ENCODE measurements around the gene SYNPO2L.
"Not testable (repeated sequence)": the region's sequence is repeated elsewhere in the genome, so short reads cannot be mapped to it uniquely, and the experiment has no call there.

The SYNPO2L gene, protein sequence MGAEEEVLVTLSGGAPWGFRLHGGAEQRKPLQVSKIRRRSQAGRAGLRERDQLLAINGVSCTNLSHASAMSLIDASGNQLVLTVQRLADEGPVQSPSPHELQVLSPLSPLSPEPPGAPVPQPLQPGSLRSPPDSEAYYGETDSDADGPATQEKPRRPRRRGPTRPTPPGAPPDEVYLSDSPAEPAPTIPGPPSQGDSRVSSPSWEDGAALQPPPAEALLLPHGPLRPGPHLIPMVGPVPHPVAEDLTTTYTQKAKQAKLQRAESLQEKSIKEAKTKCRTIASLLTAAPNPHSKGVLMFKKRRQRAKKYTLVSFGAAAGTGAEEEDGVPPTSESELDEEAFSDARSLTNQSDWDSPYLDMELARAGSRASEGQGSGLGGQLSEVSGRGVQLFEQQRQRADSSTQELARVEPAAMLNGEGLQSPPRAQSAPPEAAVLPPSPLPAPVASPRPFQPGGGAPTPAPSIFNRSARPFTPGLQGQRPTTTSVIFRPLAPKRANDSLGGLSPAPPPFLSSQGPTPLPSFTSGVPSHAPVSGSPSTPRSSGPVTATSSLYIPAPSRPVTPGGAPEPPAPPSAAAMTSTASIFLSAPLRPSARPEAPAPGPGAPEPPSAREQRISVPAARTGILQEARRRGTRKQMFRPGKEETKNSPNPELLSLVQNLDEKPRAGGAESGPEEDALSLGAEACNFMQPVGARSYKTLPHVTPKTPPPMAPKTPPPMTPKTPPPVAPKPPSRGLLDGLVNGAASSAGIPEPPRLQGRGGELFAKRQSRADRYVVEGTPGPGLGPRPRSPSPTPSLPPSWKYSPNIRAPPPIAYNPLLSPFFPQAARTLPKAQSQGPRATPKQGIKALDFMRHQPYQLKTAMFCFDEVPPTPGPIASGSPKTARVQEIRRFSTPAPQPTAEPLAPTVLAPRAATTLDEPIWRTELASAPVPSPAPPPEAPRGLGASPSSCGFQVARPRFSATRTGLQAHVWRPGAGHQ

DNA sequence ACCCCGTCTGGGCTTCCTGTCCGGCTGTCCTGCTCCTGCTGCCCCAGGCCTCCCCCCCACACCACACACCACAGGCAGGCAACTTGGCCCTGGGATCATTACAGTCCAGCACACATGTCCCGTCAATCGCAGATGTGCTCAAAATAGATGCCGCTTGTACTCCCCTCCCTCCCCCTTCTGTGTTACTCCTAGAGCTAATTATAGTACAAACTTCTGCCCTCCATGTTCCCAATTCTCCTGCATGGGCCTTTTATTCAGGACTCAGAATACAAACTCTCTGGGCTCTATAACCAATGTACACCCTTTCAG is at the start of gene SYNPO2L:
TSS of gene SYNPO2L (minus strand) at position 40 of the 309 bp plus-strand sequence. CDS start 107 bp downstream, outside the sequence.
- no peak for DNase-seq

DNA sequence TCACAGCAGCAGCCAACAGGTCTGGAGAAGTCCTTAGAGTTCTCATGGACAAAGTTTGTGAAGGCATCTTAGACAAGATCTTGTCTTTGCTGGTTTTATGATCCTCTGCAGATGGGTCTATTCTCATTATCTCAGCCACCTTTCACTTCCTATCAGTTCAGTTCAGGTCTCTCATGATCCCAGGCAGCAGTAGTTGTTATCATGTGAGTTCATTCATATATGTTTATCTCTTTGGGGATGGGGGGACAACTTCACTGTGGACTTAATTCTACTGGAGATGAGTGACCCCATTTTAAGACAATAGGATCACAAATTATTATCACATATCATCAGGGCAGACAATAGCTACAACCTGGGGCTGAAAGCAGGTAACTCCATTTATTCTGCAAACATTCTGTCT is 48.1 kb upstream of the SYNPO2L start:
- not testable (repeated sequence) for DNase-seq

DNA sequence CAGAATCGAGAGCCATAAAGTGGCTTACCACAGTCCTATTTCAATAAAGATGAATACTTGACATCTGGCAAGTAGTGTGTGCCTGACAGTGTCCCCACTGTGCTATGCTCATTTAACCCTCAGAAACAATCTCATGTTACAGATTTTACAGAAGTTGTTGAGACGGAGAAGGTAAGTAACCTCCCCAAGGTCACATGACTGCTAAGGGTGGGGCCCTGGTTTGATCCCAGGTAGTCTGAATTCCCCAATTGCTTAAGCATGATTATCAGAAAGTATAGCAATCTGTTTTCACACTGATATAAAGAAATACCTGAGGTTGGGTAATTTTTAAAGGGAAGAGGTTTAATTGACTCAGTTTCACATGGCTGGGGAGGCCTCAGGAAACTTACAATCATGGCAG is 43.0 kb upstream of the SYNPO2L start:
- DNase-seq, result not testable (repeated sequence)

DNA sequence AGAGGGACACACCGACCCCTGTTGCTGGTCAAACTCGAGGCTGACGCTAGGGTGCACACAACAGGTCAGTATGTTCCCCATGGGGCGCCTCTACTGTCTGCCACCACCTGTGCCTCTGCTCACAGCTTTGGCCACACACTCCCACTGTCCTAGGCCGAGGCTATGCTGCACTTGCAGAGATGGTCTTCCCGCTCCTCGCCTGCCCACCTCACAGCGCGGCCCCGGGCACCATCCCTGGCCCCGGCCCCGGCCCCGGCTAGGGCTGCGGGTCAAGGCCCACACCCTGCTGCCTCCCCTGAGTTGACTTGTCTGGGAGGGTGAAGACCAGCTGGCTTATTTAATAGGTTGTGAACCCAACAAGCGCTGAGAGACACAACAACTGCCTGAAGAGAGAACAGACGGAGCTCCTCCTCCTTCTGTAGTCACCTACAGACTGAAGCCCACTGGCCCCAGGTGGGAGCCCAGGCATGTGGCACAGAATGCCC is 41.9 kb upstream of the SYNPO2L start, which contains the start of gene AGAP5:
TSS of gene AGAP5 (minus strand) at position 435 of the 485 bp plus-strand sequence. CDS start at position 81, 354 bp downstream.
- not testable (repeated sequence) for DNase-seq

DNA sequence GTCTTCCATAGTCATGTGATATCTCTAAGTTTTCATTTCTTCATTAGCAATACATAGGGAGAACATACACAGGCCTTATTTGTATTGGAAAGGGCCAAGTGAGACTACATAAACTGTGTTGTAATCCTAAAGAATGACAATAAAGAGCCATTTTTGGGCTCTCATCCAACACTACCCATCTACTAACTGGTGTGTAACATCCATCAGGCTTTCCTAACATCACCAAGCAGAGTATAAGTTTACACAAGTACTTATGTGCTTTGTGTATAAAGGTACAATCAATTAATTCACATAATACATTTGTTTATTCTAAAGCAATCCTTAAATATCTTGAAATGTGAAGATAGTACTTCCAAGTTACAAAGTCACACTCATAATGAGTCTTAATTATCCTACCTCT is 39.5 kb upstream of the SYNPO2L start:
- DNase-seq, result not testable (repeated sequence)

DNA sequence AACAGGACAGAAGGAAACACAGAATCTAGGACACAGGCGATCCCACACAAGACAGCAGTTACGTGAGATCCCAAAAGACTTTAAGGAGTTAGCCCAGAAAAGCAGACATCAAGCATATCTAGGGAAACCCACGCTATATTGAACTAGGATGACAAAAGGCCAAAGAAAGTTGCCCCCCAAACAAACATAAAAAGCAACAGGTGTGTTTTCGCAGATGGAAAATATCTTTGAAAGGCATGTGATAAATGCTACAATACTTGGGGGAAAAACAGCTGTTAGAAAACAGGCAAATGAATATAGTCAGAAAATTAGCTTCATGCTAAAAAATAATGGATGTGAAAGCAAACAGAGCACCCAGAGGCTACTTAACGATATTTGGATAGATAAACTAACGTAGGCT is 34.9 kb upstream of the SYNPO2L start:
- DNase-seq, result not testable (repeated sequence)

DNA sequence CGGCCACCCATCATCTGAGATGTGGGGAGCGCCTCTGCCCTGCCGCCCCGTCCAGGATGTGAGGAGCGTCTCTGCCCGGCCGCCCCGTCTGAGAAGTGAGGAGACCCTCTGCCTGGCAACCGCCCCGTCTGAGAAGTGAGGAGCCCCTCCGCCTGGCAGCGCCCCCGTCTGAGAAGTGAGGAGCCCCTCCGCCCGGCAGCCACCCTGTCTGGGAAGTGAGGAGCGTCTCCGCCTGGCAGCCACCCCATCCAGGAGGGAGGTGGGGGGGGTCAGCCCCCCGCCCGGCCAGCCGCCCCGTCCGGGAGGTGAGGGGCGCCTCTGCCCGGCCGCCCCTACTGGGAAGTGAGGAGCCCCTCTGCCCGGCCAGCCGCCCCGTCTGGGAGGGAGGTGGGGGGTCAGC is 33.8 kb upstream of the SYNPO2L start:
- DNase-seq, result not testable (repeated sequence)

DNA sequence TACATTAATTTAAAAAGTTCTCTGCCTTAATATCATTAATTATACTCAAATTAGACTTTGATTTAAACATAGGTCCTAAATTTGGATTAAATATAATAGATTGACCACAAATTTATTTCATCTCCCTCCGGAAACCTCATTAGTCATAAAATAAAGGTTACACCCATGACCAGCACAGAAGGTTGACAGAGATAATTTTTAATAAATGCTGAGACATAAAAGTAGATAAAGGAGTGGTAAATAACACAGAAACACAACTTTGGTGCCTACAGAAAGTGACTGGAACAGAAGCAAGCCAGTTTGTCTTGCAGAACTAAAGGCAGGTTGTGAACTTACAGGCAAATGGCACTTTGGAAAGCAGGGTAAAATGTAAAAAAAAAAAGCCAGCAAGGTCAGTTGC is 31.8 kb upstream of the SYNPO2L start:
- not testable (repeated sequence) for DNase-seq

DNA sequence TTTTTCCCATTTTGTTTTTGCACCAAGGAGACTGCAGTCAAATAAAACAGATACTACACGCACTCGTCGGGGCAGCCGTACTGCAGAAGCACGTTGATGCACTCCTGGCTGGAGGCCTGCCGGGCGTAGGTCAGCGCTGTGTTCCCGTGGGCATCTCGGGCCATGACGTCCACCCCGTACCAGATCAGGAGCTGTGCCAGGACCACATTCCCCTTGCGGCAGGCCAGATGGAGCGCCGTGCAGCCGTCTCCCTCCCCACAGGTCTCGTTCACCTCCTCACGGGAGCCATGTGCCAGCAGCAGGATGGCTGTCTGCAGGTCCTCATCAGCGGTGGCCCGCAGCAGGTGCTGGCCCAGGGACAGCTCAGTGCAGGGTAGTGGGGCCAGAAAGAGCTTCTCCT is 18.7 kb upstream of the SYNPO2L start:
- not testable (repeated sequence) for DNase-seq

DNA sequence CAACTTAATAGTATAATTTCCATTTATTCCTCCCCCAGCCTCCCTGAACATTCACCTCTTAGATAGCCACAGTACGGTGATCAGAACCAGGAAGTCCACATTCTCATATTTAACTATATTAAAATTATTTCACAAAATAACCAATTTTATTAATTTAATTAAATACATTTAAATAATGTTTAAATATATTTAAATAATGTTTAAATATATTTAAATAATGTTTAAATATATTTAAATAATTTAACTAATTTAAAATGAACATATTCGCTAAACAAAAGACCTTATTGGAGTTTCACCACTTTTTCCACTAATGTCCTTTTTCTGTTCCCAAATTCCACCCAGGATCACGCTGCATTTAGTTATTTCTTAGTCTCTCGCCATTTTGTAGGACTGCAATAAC is 12.5 kb upstream of the SYNPO2L start:
- DNase-seq, result not testable (repeated sequence)

DNA sequence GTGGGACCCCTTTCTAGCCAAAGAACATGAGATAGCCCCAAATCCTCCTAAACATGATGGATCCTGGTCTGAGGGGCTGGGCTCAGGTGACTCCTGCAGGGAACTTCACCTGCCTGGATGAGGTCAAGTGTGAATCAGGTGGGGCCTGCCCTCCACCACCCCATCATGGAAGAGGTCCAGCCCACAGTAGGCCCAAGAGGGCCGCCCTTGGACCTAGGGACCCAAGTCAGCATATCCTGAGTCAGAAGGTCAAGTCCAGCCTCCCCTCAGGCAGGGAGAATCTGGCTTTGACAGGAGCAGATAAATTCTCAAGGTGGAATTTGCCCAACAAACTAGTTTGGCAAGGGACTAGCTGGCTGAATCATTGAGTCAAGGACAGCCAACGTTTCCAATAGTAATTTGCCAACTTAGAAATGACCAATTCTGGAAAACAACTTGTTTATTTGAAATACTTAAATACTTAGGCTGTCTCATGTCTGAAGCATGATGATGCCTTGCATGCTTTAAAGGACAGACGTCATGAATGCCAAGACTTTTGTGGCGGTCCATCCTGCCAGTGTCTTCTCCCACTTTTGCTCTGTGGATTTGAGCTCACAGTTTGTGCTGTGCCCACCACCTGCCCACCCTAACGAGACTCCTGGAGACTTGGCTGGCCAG is 10.5 kb upstream of the SYNPO2L start:
- not testable (repeated sequence) for DNase-seq

DNA sequence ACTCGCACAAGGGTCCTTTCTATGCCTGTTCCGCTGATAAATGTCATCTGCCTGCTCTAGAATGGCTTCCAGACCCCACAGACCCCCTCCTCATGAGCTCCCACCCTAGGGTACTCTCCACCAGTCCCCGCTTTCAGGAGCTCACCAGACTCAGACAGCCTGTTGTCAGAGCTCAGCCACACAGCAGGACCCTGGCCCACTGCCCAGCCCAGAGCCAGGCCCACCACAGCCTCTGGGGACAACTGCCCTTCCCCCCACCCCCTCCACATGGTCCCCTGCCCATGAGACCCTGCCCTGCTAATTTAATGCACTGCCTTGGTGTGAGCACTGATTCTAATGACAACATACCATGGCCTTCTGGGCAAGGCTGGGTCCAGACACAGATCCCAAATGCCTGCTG is 9.8 kb upstream of the SYNPO2L start:
- not testable (repeated sequence) for DNase-seq

DNA sequence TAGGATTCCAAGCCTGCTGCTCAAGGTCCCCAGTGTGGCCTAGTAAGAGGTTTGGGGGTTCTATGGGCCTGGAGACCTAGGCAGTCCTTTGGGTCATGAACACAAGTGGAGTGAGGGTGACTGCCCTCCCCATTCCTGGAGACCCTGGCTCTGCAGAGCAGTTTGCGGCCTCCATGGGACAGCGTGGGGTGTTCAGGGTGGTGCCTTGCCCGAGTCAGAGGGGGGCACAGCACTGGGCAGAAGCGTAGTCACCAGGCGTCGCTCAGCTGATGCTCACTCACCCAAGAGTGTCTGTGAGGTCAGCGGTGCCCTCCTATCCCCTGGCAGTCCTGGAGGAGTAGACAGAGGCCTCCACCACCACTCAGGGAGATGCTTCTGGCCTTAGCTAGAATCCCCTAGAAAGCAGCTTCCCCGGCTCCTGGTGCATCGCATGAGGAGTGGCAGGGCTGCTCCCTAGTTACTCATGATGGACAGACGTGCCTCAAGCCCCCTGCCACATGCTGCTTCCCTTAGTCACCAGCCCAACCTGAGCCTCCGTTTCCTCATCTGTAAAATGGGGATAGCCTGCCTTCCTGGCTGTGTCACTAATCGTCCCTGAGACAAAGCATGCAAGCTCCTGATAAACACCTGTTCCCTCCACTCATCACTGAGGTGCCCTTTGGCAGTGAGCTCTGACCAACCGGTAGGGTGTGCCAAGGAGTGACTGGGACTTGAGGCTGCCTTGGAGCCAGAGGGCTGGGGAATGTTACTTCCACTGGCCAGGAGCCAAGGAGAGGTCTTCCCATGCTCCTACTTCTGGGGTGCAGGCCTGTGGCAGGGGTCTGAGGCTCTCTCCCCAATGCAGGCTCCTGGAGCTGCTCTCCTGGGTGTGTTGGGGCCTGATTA is 8.6 kb upstream of the SYNPO2L start:
- not testable (repeated sequence) for DNase-seq

DNA sequence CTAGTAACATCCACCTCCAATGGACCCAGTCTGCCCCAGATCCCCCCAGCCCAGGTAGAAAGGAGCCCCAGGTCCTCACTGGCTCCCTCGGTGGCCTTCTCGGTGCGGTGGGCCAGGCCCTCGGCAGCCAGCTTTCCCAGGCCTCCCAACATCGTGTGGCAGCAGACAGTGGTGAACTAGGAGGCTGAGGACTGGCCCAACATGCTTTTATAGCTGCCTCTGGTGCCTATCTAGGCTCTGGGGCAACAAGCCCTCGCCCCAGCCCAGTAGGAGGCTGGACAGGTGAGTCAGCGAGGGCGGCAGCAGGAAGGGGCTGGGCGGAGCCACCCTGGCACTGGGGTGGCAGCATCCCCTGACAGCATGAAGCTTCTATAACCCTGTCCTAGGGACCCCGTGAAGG is 7.8 kb upstream of the SYNPO2L start:
- DNase-seq, result not testable (repeated sequence)

DNA sequence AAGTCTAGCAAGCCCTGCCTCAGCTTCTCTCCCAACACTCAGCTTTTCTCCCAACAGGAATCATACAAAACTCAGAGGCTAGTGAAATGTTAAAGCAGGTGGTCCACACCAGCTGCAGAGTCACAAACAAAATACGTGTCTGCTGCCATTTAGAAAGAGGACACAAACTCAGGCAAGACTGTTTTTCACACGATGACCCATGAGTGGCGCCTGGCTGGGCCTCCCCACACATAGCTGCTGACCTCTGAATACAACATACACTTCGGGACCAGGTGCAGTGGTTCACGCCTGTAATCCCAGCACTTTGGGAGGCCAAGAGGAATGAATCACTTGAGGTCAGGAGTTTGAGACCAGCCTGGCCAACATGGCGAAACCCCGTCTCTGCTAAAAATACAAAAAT is 6.9 kb upstream of the SYNPO2L start:
- not testable (repeated sequence) for DNase-seq

DNA sequence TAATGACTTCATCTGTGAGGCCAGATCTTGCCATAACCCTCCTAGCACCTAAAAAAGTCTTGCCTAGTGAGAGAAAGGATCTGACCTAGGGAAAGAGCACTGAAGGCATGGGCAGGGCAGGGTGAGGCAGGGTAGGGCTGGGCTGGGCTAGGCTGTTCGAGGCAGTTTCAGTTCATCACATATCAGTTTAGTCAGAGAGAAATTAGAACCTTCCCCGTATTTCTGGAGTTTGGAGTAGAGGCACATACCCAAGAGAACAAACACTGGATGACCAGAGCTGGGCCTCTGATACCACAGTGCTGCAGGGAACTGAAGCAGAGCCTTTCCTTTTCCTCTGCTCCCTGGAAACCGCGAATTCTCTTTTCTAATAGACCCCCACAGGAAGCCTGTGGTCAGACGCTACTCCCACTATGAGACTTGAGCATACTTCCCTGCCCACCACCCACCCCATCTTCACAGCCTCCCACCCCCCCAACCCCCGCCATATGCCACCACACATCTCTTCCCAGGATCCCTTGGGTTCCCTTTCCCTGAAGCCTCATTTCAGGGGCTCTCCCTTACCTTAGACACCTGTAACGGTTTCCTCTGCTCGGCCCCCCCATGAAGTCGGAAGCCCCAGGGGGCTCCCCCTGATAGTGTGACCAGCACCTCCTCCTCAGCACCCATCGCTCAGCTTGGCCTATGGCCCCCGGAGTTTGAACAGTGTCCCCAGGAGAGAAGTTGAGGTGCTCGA is 406 bp downstream of the SYNPO2L start:
- no peak for DNase-seq

DNA sequence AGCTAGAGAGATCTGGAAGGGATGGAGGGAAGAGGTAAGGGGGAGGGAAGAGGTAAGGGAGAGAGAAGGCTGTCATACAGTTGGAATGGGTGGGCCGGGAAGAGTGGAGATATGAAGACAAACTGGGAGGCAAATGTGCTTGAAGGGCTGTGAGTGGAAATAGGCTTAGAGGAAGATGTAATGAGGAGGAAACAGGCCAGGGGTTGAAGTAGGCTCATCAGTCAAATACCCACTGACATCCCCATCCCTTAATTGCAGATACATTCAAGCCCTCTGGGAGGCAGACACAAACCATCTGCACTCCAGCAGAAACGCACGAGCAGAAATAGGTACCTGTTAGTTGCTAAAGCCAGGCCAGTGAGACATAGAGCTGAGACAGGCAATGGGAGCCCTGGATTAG is 2.1 kb downstream of the SYNPO2L start:
- no peak for DNase-seq

DNA sequence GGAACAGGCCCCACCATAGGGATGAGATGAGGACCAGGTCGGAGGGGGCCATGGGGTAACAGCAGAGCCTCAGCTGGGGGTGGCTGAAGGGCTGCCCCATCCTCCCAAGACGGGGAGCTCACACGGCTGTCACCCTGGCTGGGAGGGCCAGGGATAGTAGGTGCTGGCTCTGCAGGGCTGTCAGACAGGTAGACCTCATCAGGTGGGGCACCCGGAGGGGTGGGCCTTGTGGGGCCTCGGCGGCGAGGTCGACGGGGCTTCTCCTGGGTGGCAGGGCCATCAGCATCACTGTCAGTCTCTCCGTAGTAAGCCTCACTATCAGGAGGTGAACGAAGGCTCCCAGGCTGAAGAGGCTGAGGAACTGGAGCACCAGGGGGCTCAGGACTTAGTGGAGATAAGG is 2.6 kb downstream of the SYNPO2L start:
- DNase-seq, result no peak

DNA sequence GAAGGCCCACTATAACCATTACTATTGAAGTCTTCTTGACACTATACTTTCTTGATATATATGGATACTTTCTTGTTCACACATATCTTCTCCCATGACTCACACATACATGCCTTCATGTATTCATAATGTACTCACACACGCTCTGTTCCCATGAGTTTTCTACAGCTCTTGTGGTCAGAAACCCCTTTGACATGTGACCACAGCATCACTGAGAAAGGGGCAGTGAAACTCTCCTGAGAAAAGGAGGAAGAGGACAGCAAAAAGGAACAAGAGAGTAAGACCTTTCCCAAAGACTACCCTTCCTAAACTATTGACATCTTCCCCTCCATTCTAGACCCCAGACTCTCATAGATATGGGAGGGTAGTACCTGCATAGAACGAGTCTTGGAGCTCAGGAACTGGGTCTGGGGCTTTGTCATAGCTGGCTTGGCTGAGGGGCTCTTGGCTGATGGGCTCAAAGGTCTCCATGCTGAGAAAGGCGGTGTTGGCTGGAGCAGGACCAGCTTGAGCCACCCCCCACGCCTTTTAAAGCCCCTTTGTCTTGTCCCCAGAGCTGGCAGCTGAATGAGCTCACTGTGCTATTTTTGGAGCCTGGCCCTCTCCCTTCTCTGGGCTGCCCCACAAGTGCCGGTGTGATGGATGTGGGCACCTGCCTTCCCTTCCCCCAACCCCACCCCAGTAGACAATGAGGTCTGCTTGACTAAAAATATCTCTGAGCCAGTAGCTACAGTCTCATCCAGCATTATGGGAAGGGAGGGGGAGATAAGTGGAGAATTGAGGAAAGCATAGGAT is 5.1 kb downstream of the SYNPO2L start:
- DNase-seq, result no peak

DNA sequence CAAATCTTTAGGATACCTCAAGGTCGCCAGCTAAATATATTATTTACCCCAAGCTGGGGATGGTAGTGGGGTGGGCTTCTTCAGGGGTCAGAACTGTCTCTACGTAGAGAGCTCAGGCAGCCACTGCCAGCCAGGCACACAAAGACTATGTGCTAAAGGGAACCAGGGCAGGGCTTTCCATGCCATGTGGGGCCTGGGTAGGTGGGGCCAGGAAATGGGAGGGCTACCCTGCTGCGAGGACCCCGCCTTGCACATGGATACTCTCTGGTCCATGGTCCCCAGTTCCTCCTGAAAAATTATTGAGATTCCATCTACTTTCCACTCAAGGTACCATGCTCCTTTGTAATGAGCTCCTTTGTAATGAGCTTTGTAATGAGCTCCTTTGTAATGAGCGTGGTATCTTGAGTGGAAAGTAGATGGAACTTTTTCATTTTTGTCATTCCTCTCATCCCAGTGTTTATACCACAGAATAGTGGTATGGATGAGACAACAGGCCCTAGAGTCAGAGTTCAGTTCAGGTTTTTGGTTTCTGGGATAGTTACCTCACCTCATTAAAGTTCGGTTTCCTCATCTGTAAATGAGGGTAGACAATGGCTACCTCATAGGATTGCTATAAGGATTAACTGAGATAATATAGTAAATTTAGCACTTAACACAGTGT is 5.8 kb downstream of the SYNPO2L start:
- no peak for DNase-seq

Measured in stimulated activated CD4-positive, alpha-beta T cell treated with anti-CD3 and anti-CD28 coated beads, Interleukin-4, amount 100 ng/mL, for 4 hours (primary cell).